ENCODE measurements around the gene SIRT5. TPM values are rescaled to one million over a fixed set of nuclear protein-coding genes. Genes with fewer than 3 reads are reported as not detected.

Gene SIRT5
- 10 to 100 TPM; 13.0 to 16.5 TPM for total RNA-seq
- long read RNA-seq, full-length matches to known transcripts: 1 of 13 reads
- long read RNA-seq, partial matches to known transcripts: 5 of 13 reads
- long read RNA-seq, other reads (novel, unspliced or antisense): 7 of 13 reads

GRCh38 chr6:13574571-13575376 is at the start of gene SIRT5:
Gene SIRT5, plus strand, starts transcription at chr6:13574601. Its CDS starts 9,510 bp downstream, at chr6:13584111.
- DNase-seq (peak; percentile 94 to 95), ATAC-seq (peak; percentile 83)
- intact Hi-C loops (cut with DNase I, micrococcal nuclease): no loop called here

- peak; percentile 89 for ATAC-seq
- DNase-seq: peak; percentile 35 to 51
- intact Hi-C loops (cut with DNase I, micrococcal nuclease): no loop called here
Observed at GRCh38 chr6:13524801-13525508, 49.4 kb upstream of the SIRT5 start.

GRCh38 chr6:13526357-13526726 is 48.1 kb upstream of the SIRT5 start:
- intact Hi-C loops (cut with DNase I, micrococcal nuclease): no loop called here
- ATAC-seq (no peak), DNase-seq (no peak)

GRCh38 chr6:13526727-13527670 is 47.4 kb upstream of the SIRT5 start:
- intact Hi-C loops (cut with DNase I, micrococcal nuclease): no loop called here
- peak; percentile 49 to 55 for DNase-seq
- ATAC-seq: peak; percentile 63

- DNase-seq: no peak
- intact Hi-C loops (cut with DNase I, micrococcal nuclease): no loop called here
- no peak for ATAC-seq
Observed at GRCh38 chr6:13527671-13528056, 46.7 kb upstream of the SIRT5 start.

- DNase-seq (no peak), ATAC-seq (no peak)
- intact Hi-C loops (cut with DNase I, micrococcal nuclease): no loop called here
Observed at GRCh38 chr6:13528232-13528631, 46.2 kb upstream of the SIRT5 start.

DNA sequence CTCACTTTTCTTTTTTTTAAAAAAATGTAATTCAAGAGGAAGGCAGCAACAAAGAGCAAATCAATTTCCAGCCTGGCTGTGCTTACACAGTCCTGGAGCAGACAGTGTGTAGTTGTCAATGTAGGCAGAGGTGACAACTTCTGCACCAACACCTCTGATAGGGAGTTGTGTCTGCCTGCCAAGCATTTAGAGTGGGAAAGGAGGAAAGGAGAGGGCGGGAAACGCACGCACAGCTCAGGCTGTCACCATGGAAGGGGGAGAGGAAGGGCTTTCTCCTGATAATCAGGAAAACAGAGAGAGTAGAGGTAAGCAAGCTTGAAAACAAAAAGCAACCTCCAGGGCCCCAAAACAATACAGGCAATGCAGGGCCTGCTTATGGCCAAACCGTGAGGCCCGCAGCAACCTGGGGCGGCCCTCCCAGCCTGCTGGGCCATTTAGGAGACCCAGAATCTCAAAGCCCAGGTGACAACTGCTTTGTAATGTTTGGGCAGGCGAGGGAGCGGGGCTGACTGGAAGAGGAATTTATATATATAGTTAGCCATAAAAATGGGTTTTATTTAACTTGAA is 45.5 kb upstream of the SIRT5 start:
- DNase-seq (peak in 1 of 2 donors; percentile 42), ATAC-seq (peak; percentile 31)
- intact Hi-C loops (cut with DNase I, micrococcal nuclease): no loop called here

DNA sequence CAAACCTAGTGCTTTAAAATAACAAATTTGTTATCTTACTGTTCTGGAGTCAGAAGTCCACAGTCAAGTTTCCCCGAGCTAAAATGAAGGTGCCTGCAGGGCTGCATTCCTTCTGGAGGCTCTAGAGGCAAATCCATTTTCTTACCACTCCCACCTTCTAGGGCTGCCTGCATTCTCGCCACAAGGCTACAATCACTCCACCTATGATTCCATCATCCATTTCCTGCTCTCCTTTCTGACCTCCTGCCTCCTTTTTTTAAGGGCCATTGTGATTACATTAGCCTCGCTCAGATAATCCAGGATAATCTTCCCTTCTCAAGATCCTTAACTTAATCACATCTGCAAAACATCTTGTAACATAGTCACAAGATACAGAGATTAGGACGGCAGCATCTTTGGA is 42.4 kb upstream of the SIRT5 start:
- intact Hi-C loops (cut with DNase I, micrococcal nuclease): no loop called here
- DNase-seq: no peak
- ATAC-seq: peak; percentile 69

- intact Hi-C loops (cut with DNase I, micrococcal nuclease): no loop called here
- DNase-seq (no peak), ATAC-seq (no peak)
Observed at GRCh38 chr6:13534536-13534935, 39.9 kb upstream of the SIRT5 start.

- no peak for ATAC-seq
- intact Hi-C loops (cut with DNase I, micrococcal nuclease): loop anchor here in 1 of 2 donors (5.0 kb wide), 1 partner anchor 193 kb away; no protein-coding TSS in a partner anchor
- DNase-seq: no peak
Observed at GRCh38 chr6:13535306-13535705, 39.1 kb upstream of the SIRT5 start.

GRCh38 chr6:13536796-13537526 is 37.4 kb upstream of the SIRT5 start:
- intact Hi-C loops (cut with DNase I, micrococcal nuclease): loop anchor here in 1 of 2 donors (5.0 kb wide), 1 partner anchor 195 kb away; no protein-coding TSS in a partner anchor
- no peak for DNase-seq
- peak; percentile 83 for ATAC-seq

DNA sequence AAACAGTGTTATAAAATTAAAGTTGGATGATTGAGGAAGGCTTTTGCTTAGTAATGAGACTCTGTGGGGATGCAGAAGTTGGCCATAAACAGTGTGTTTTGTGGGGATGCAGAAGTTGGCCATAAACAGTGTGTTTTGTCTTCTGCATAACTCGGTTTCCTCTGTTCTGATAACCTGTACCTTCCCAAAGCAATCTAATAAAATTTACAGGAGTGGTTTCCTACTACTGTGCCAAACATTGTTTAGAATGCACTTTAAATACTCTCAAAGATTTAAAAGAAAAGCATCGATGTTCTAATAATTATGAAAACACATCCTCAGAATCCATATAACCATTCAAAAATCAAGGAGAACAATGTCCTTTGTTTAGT is 36.9 kb upstream of the SIRT5 start:
- peak; percentile 47 for ATAC-seq
- intact Hi-C loops (cut with DNase I, micrococcal nuclease): loop anchor here in 1 of 2 donors (5.0 kb wide), 1 partner anchor 195 kb away; no protein-coding TSS in a partner anchor

GRCh38 chr6:13538084-13538483 is 36.3 kb upstream of the SIRT5 start:
- no peak for DNase-seq
- intact Hi-C loops (cut with DNase I, micrococcal nuclease): loop anchor here in 1 of 2 donors (5.0 kb wide), 1 partner anchor 196 kb away; no protein-coding TSS in a partner anchor
- ATAC-seq: peak; percentile 71

More for the DNA sequence above, 36.9 kb upstream of the SIRT5 start:
- no peak for DNase-seq

DNA sequence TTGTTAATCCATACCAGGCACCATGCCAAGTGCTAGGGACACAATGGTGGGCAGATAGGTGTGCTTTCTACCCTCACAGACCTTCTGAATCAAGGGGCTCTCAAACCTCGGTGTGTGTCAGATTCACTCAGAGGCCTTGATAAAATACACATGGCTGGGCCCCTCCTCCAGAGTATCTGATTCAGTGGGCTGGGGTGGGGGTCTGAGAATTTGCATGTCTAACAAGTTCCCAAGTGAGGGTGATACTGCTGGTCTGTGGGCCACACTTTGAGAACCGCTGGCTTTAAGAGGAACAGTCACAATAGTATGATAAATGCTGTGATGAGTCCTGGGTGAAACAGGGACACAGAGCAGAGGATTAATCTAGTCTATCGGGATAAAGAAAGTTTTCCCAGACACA is 35.8 kb upstream of the SIRT5 start:
- intact Hi-C loops (cut with DNase I, micrococcal nuclease): loop anchor here in 1 of 2 donors (5.0 kb wide), 1 partner anchor 196 kb away; no protein-coding TSS in a partner anchor
- no peak for ATAC-seq

DNA sequence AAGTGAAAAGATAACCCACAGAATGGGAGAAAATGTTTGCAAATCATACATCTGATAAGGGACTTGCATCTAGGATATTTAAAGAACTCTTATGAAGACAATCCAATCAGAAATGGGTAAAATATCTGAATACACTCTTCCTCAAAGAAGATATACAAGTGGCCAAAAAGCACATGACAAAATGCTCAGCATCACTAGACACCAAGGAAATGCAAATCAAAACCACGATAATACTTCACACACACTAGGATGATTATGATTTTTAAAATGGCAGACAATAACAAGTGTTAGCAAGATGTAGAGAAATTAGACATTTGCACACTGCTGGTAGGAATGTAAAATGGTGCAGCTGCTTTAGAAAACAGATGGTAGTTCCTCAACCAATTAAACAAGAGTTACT is 34.8 kb upstream of the SIRT5 start:
- no peak for DNase-seq
- intact Hi-C loops (cut with DNase I, micrococcal nuclease): loop anchor here in 1 of 2 donors (5.0 kb wide), 1 partner anchor 197 kb away; no protein-coding TSS in a partner anchor
- ATAC-seq: no peak

More for the DNA sequence above, 35.8 kb upstream of the SIRT5 start:
- no peak for DNase-seq

GRCh38 chr6:13541496-13541895 is 32.9 kb upstream of the SIRT5 start:
- intact Hi-C loops (cut with DNase I, micrococcal nuclease): no loop called here
- no peak for DNase-seq
- no peak for ATAC-seq

DNA sequence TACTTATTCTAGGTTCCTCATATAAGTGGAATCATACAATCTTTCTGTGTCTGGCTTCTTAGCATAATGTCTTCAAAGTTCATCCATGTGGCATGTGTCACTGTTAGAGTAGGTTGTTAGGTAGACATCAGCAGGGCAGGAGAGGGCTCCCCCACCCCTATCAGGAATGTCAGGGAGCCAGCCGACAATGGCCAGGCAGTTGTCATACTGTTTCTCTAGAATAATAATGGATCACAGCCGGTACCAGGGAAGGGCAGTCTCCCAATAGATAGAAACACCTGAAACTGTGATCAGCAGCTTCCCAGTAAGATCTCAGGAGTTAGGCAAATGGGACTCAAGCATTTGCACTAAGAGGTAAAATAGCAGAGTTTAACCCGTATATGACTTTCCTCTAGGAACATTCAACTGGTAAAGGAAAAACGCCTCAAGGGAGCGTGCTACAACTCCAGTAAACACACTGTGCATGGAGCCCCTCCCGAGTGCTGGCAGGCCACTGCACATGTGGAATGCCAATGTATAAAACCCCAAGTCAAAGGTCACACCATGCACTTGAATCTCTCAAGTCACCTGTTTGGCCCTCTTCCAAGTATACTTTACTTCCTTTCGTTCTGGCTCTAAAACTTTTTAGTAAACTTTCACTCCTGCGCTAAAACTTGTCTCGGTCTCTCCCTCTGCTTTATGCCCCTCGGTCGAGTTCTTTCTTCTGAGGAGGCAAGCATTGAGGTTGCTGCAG is 29.8 kb upstream of the SIRT5 start:
- intact Hi-C loops (cut with DNase I, micrococcal nuclease): no loop called here
- DNase-seq (peak in 1 of 2 donors; percentile 28), ATAC-seq (peak; percentile 78)
